ENCODE results near the gene YAF2. TPM values are rescaled to one million over a fixed set of nuclear protein-coding genes. Genes with fewer than 3 reads are reported as not detected.

The YAF2 gene
- total RNA-seq, 1 donor from 2014 or later = 22.4 TPM

- H4K20me1 ChIP-seq (ENCODE audit: low read depth) = no peaks in the 10 kb centered on the region
- H3K9me3 ChIP-seq (ENCODE audit: low read depth) = no peaks in the 10 kb centered on the region
- Mint-ChIP-seq H3K9me3 (peaks cover 33% of the 10 kb centered on the region), H3K36me3 (peaks cover 45% of the 10 kb centered on the region), H3K27me3 (ENCODE audit: insufficient read depth, low read depth) (peaks cover 5% of the 10 kb centered on the region), H3K4me3 (no peak overlapping the region), H3K4me1 (no peaks in the 10 kb centered on the region), H3K27ac (no peak overlapping the region)
- no peaks in the 10 kb centered on the region for H3K27me3 ChIP-seq
- H3K79me2 ChIP-seq (ENCODE audit: low read depth) = no peaks in the 10 kb centered on the region
- no peak overlapping the region for H3K27ac ChIP-seq
- H3F3A ChIP-seq (ENCODE audit: low read depth) = no peaks in the 10 kb centered on the region
- no peak overlapping the region for H2AFZ ChIP-seq (replicated peaks)
- no peak overlapping the region for H3K4me3 ChIP-seq
- no peak overlapping the region for H3K9ac ChIP-seq
- H3K36me3 ChIP-seq = peaks cover 7% of the 10 kb centered on the region
- H3K4me2 ChIP-seq = no peak overlapping the region
- DNase-seq (ENCODE audit: low spot score) = no peak
- no peaks in the 10 kb centered on the region for H3K4me1 ChIP-seq
- TF ChIP-seq EZH2 (IDR thresholded peaks at IDR 0.05) = no peak
- no peak for TF ChIP-seq CTCF (IDR thresholded peaks at IDR 0.05)
- TF ChIP-seq EZH2phosphoT487 (IDR thresholded peaks at IDR 0.05) = no peak
Measured at GRCh38 chr12:42222724-42223123, 15.3 kb downstream of the YAF2 start.

- Mint-ChIP-seq H3K9me3 (peaks cover 33% of the 10 kb centered on the region), H3K27ac (no peak overlapping the region), H3K4me3 (no peak overlapping the region), H3K4me1 (peaks cover 2% of the 10 kb centered on the region), H3K27me3 (ENCODE audit: insufficient read depth, low read depth) (peaks cover 5% of the 10 kb centered on the region), H3K36me3 (peaks cover 45% of the 10 kb centered on the region)
- Histone ChIP-seq H3F3A (ENCODE audit: low read depth) (no peaks in the 10 kb centered on the region), H4K20me1 (ENCODE audit: low read depth) (no peaks in the 10 kb centered on the region), H3K4me1 (no peaks in the 10 kb centered on the region), H3K36me3 (peaks cover 7% of the 10 kb centered on the region), H3K9ac (no peak overlapping the region), H3K27me3 (no peaks in the 10 kb centered on the region), H3K4me2 (no peak overlapping the region), H3K27ac (no peak overlapping the region), H3K4me3 (no peak overlapping the region), H2AFZ (replicated peaks) (no peak overlapping the region), H3K9me3 (ENCODE audit: low read depth) (no peaks in the 10 kb centered on the region), H3K79me2 (ENCODE audit: low read depth) (no peaks in the 10 kb centered on the region)
- TF ChIP-seq CTCF (IDR thresholded peaks at IDR 0.05) (no peak), EZH2 (IDR thresholded peaks at IDR 0.05) (no peak), EZH2phosphoT487 (IDR thresholded peaks at IDR 0.05) (no peak)
- no peak for DNase-seq (ENCODE audit: low spot score)
Measured at GRCh38 chr12:42221726-42222125, 16.3 kb downstream of the YAF2 start.

GRCh38 chr12:42217656-42218055 is 20.4 kb downstream of the YAF2 start:
- H3K9me3 ChIP-seq (ENCODE audit: low read depth) = no peaks in the 10 kb centered on the region
- no peak overlapping the region for H3K27ac ChIP-seq
- H3F3A ChIP-seq (ENCODE audit: low read depth) = peaks cover 7% of the 10 kb centered on the region
- Mint-ChIP-seq H3K27ac (no peak overlapping the region), H3K9me3 (peaks cover 6% of the 10 kb centered on the region), H3K4me3 (no peak overlapping the region), H3K4me1 (peaks cover 7% of the 10 kb centered on the region), H3K27me3 (ENCODE audit: insufficient read depth, low read depth) (peaks cover 2% of the 10 kb centered on the region), H3K36me3 (peaks cover 21% of the 10 kb centered on the region)
- no peaks in the 10 kb centered on the region for H3K79me2 ChIP-seq (ENCODE audit: low read depth)
- no peak overlapping the region for H3K9ac ChIP-seq
- no peak overlapping the region for H2AFZ ChIP-seq (replicated peaks)
- no peak overlapping the region for H3K4me3 ChIP-seq
- peaks cover 7% of the 10 kb centered on the region for H3K4me1 ChIP-seq
- H4K20me1 ChIP-seq (ENCODE audit: low read depth) = peaks cover 8% of the 10 kb centered on the region
- TF ChIP-seq EZH2 (IDR thresholded peaks at IDR 0.05) (no peak), EZH2phosphoT487 (IDR thresholded peaks at IDR 0.05) (no peak), CTCF (IDR thresholded peaks at IDR 0.05) (no peak)
- no peaks in the 10 kb centered on the region for H3K36me3 ChIP-seq
- H3K27me3 ChIP-seq = no peaks in the 10 kb centered on the region
- H3K4me2 ChIP-seq = no peak overlapping the region
- no peak for DNase-seq (ENCODE audit: low spot score)
